ENCODE measurements around the gene ELFN1. TPM values are rescaled to one million over a fixed set of nuclear protein-coding genes. Genes with fewer than 3 reads are reported as not detected.

The ELFN1 gene
- total RNA-seq, 2 donors from 2014 or later: 0.33 to 1.3 TPM

DNA sequence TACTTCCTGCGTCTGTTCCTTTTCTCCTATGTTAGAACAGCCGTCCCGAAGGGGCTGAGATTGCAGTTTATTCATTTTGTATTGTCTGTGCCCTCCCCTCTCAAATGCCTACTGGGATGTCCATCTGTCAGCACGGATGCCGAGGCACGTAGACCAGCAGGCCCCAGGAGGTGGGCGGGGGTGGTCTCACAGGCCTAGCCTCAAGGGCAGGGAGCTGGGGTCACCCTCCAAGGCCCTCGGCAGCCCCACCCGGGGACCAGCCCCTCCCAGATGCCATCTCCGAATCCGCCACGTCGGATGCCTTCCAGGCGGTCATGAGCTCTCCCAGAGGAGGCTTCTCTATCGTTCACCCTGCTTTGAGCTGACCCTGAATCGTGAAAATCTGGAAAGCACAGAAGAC lies 59.7 kb downstream of the ELFN1 start:
- no peak overlapping the region for H3K27ac ChIP-seq
- intact Hi-C loops (cut with DNase I): no loop called here
- no peak overlapping the region for H3K4me3 ChIP-seq
- ATAC-seq (no peak), DNase-seq (no peak)
- H3K36me3 ChIP-seq (replicated peaks in 1 of 2; ENCODE audit: insufficient read depth in 1 of 2, low read depth in 2 of 2): no peaks in the 10 kb centered on the region
- TF ChIP-seq, protein P1, sequence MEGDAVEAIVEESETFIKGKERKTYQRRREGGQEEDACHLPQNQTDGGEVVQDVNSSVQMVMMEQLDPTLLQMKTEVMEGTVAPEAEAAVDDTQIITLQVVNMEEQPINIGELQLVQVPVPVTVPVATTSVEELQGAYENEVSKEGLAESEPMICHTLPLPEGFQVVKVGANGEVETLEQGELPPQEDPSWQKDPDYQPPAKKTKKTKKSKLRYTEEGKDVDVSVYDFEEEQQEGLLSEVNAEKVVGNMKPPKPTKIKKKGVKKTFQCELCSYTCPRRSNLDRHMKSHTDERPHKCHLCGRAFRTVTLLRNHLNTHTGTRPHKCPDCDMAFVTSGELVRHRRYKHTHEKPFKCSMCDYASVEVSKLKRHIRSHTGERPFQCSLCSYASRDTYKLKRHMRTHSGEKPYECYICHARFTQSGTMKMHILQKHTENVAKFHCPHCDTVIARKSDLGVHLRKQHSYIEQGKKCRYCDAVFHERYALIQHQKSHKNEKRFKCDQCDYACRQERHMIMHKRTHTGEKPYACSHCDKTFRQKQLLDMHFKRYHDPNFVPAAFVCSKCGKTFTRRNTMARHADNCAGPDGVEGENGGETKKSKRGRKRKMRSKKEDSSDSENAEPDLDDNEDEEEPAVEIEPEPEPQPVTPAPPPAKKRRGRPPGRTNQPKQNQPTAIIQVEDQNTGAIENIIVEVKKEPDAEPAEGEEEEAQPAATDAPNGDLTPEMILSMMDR (IDR thresholded peaks at IDR 0.05): no peak
- TF ChIP-seq POLR2A (IDR thresholded peaks at IDR 0.05): no peak
- WGBS, 2 donors: 95 to 99% methylated on average over 8 to 16 of the region's 16 CpGs
- peaks cover 8% of the 10 kb centered on the region for H3K4me1 ChIP-seq
- peaks cover 0 to 16% (median 0%) of the 10 kb centered on the region in 3 donors for H3K9me3 ChIP-seq
- H3K27me3 ChIP-seq: no peaks in the 10 kb centered on the region

DNA sequence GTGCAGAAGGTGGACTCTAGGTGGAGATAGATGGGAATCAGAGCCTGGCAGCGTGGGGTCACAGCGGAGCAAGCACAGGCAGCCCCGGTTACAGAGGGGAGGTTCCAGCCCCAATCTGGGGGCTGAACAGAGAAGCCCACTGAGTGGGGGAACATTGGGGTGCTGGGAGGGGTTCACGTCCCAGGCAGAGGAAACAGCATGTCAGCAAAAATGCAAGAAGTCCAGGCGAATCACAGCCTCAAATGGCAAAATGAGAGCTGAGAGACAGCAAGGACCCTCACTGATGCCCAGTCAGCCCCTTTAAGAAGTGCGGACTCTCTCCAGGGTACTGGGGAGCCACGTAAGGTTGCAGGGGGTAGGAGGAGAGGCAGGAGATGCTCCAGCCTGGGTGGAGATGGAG lies 62.0 kb downstream of the ELFN1 start:
- H3K27ac ChIP-seq: no peak overlapping the region

DNA sequence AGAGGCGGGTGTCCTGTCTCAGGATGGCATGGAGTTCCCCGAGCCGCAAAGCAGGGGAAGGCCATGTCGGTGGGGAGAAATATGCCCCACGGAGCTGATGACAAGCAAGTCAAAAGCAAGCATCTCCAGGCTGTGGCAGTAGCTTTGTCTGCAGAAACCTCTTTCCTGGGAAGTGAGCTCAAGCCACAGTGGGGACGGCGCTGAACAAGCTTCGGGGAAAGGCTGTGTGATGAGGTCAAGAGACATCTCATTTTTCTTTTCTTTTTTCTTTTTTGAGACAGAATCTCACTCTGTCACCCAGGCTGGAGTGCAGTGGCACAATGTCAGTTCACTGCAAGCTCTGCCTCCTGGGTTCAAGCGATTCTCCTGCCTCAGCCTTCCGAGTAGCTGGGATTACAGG lies 62.6 kb downstream of the ELFN1 start:
- WGBS, 2 donors: 76% methylated on average over 10 of the region's 10 CpGs
- H3K4me3 ChIP-seq: no peak overlapping the region
- H3K27me3 ChIP-seq: no peaks in the 10 kb centered on the region
- intact Hi-C loops (cut with DNase I): no loop called here
- no peak for TF ChIP-seq POLR2A (IDR thresholded peaks at IDR 0.05)
- TF ChIP-seq, protein P1 (IDR thresholded peaks at IDR 0.05): no peak
- H3K9me3 ChIP-seq: peaks cover 0 to 16% (median 0%) of the 10 kb centered on the region in 3 donors
- ATAC-seq (no peak), DNase-seq (no peak)
- no peak overlapping the region for H3K27ac ChIP-seq
- H3K4me1 ChIP-seq: no peaks in the 10 kb centered on the region
- H3K36me3 ChIP-seq (replicated peaks in 1 of 2; ENCODE audit: insufficient read depth in 1 of 2, low read depth in 2 of 2): no peaks in the 10 kb centered on the region

More for the DNA sequence above, 62.0 kb downstream of the ELFN1 start:
- Histone ChIP-seq H3K36me3 (replicated peaks in 1 of 2; ENCODE audit: insufficient read depth in 1 of 2, low read depth in 2 of 2) (no peaks in the 10 kb centered on the region), H3K4me1 (no peaks in the 10 kb centered on the region), H3K27me3 (no peaks in the 10 kb centered on the region), H3K9me3 (peaks cover 0 to 16% (median 0%) of the 10 kb centered on the region in 3 donors), H3K4me3 (no peak overlapping the region)
- TF ChIP-seq, protein P1 (IDR thresholded peaks at IDR 0.05): no peak
- TF ChIP-seq POLR2A (IDR thresholded peaks at IDR 0.05): no peak
- DNase-seq: no peak
- WGBS, 2 donors: 75 to 86% methylated on average over 6 to 7 of the region's 7 CpGs
- intact Hi-C loops (cut with DNase I): no loop called here
- no peak for ATAC-seq

DNA sequence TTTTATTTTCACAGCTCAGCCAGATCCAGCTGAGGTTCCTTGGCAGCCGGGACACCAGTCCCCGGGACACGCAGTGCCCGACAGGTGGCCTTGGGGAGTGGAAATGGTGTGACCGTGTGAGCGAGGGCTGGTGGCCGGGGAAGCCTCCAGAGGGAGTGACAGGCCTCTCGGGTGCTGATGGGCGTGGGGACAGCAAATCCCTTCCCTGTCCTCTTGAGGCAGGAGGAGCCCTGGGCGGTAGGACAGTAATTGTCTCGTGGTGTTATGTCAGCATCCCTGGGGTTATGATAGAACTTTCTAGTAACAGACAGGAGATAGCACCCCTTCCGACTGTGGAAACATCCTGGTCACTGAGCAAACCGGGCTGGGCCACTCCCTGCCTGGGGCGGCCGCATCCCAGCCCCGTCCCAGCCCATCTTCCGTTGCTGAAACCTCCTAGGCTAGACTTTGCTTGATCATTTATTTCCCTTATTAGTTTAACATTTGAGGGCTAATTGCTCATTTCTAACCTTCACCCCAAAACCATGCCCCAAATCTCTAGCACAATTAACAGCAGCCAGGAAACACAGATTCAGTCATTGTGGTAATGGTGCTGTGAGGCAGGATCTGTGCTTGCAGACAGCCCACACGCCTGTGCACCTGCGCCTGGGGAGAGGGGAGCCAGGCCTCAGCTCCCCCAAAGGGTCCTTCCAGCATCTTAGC lies 63.3 kb downstream of the ELFN1 start:
- TF ChIP-seq, protein P1 (IDR thresholded peaks at IDR 0.05): no peak
- TF ChIP-seq POLR2A (IDR thresholded peaks at IDR 0.05): no peak
- Histone ChIP-seq H3K4me3 (no peak overlapping the region), H3K9me3 (peaks cover 0 to 16% (median 0%) of the 10 kb centered on the region in 3 donors), H3K27me3 (no peaks in the 10 kb centered on the region), H3K27ac (no peak overlapping the region), H3K36me3 (replicated peaks in 1 of 2; ENCODE audit: insufficient read depth in 1 of 2, low read depth in 2 of 2) (no peaks in the 10 kb centered on the region), H3K4me1 (no peaks in the 10 kb centered on the region)
- DNase-seq: no peak
- intact Hi-C loops (cut with DNase I): no loop called here
- ATAC-seq: no peak
- WGBS, 2 donors: 53 to 57% methylated on average over 15 to 19 of the region's 19 CpGs

Measured in body of pancreas (tissue), 4 donors.